ENCODE measurements around the gene ERG28. TPM values are rescaled to one million over a fixed set of nuclear protein-coding genes. Genes with fewer than 3 reads are reported as not detected.

ERG28 gene
- total RNA-seq, 1 experiment from 2014 or later = 29.1 TPM

DNA sequence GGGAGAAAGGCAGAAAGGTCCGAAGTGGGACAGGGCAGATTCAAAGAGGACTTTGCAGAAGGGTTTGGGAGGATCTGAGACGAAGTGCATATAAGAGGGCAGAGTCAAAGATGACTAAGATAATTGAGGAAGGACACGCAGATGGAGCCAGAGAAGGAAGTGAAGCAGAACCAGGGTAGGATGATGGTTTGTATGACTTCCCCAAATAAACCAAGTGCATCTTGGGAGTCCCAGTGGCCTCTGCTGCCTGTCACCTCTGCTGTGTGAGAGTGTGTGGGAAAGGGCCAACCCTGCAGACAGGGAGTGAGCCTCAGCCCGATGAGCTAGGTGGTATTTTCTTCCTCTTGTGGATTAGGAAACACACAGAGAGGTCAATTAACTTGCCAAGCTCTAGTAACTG, 45.5 kb downstream of the ERG28 start:
- Histone ChIP-seq H3K23me2 (ENCODE audit: insufficient read length, low read depth, low read length, poor library complexity, severe bottlenecking) (no peaks in the 10 kb centered on the region), H3K79me1 (ENCODE audit: insufficient read depth, low read depth, low read length, poor library complexity, severe bottlenecking) (no peaks in the 10 kb centered on the region), H3K4me2 (ENCODE audit: insufficient read depth, insufficient read length, low read length) (no peak overlapping the region), H3K18ac (ENCODE audit: insufficient read length, low read depth, low read length) (no peak overlapping the region), H2BK5ac (ENCODE audit: insufficient read length, low read length) (no peak overlapping the region), H3K4me1 (ENCODE audit: insufficient read depth, low read length) (no peaks in the 10 kb centered on the region), H3K9me3 (ENCODE audit: control insufficient read depth, low read depth, low read length) (no peaks in the 10 kb centered on the region), H2AK5ac (ENCODE audit: insufficient read length, low read length) (no peak overlapping the region), H2BK15ac (ENCODE audit: low read depth, low read length) (no peak overlapping the region), H4K20me1 (ENCODE audit: control insufficient read depth, insufficient read depth, insufficient read length) (no peaks in the 10 kb centered on the region), H3K79me2 (ENCODE audit: insufficient read depth, low read length) (no peaks in the 10 kb centered on the region), H3K23ac (ENCODE audit: insufficient read length, low read depth, low read length) (no peak overlapping the region), H3K4ac (ENCODE audit: low read depth, low read length) (no peak overlapping the region), H2BK120ac (ENCODE audit: low read depth, low read length, poor library complexity, severe bottlenecking) (no peak overlapping the region), H3K27ac (ENCODE audit: insufficient read length, low read depth, low read length) (no peak overlapping the region), H3K9ac (ENCODE audit: extremely low read depth, insufficient read length, low read length) (no peak overlapping the region), H4K5ac (ENCODE audit: insufficient read length, low read depth, low read length) (no peak overlapping the region), H2BK20ac (ENCODE audit: low read depth, low read length, poor library complexity, severe bottlenecking) (no peak overlapping the region), H3T11ph (ENCODE audit: low read length) (no peak overlapping the region), H4K91ac (ENCODE audit: insufficient read length, low read depth, low read length) (no peak overlapping the region), H3K14ac (ENCODE audit: insufficient read depth, low read length) (no peak overlapping the region), H2AFZ (ENCODE audit: low read length) (no peak overlapping the region), H3K27me3 (ENCODE audit: insufficient read depth, low read length) (no peaks in the 10 kb centered on the region), H2BK12ac (ENCODE audit: insufficient read length, low read depth, low read length) (no peak overlapping the region), H4K8ac (replicated peaks; ENCODE audit: insufficient read length, low read depth, low read length) (no peak overlapping the region), H3K56ac (ENCODE audit: insufficient read length, low read depth, low read length) (no peak overlapping the region)
- TF ChIP-seq, protein P1, sequence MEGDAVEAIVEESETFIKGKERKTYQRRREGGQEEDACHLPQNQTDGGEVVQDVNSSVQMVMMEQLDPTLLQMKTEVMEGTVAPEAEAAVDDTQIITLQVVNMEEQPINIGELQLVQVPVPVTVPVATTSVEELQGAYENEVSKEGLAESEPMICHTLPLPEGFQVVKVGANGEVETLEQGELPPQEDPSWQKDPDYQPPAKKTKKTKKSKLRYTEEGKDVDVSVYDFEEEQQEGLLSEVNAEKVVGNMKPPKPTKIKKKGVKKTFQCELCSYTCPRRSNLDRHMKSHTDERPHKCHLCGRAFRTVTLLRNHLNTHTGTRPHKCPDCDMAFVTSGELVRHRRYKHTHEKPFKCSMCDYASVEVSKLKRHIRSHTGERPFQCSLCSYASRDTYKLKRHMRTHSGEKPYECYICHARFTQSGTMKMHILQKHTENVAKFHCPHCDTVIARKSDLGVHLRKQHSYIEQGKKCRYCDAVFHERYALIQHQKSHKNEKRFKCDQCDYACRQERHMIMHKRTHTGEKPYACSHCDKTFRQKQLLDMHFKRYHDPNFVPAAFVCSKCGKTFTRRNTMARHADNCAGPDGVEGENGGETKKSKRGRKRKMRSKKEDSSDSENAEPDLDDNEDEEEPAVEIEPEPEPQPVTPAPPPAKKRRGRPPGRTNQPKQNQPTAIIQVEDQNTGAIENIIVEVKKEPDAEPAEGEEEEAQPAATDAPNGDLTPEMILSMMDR (conservative IDR thresholded peaks at IDR 0.05) = no peak
- Mint-ChIP-seq H3K9me3 (peaks cover 0 to 4% of the 10 kb centered on the region in 2 experiments; a peak in 3 of 5 replicates), H3K36me3 (ENCODE audit: insufficient read depth in 1 of 3, low read depth in 3 of 3) (no peaks in the 10 kb centered on the region; a peak in 2 of 7 replicates), H3K4me1 (0 out of 4 replicates have a peak, but pooled peaks cover 0 to 2% of the 10 kb centered on the region in 2 experiments), H3K4me3 (no peak overlapping the region), H3K27ac (no peak overlapping the region), H3K27me3 (ENCODE audit: low read depth) (peaks cover 3% of the 10 kb centered on the region)
- DNase-seq = no peak
- WGBS (ENCODE audit: extremely low coverage, insufficient read length, low lambda C conversion rate) = no CpG with 5 or more reads among the region's 4 CpGs
